HCT116 (cell line): ENCODE results near the gene PXN. TPM values are rescaled to one million over a fixed set of nuclear protein-coding genes. Genes with fewer than 3 reads are reported as not detected.

Source experiments
- ATAC-seq: fragments of 200-7000 bp; cut with Tn5 transposase; 2 replicates; pipeline ENCODE4 v1.9.1; 2020; ENCODE audit warnings: mild to moderate bottlenecking, moderate library complexity
- BruUV-seq: library from RNA; stranded (reverse); fragments of 400-500 nt; replicated peaks from 2 replicates; lab custom pipeline; 2021; lab: Mats Ljungman, UMichigan
- CTCF ChIA-PET: fragments of 300-600 bp; sonication (Branson Sonifier 250); formaldehyde crosslinking; loops from one replicate; lab custom pipeline; 2021; ENCODE audit warnings: antibody characterized with exemption; lab: Charles Lee
- POLR2A ChIA-PET: fragments of 300-600, 350-600 bp; sonication (Branson Sonifier 250); formaldehyde crosslinking; loops from one replicate; lab custom pipeline; 2021; ENCODE audit warnings: antibody characterized with exemption; lab: Charles Lee
- RAD21 ChIA-PET, 2 experiments: fragments of 300-600 bp; sonication (Branson Sonifier 250); formaldehyde crosslinking; loops; one replicate each; lab custom pipeline; 2023; ENCODE audit warnings: low total read pairs in 2 of 2; ENCODE audit not compliant: uncharacterized antibody in 2 of 2, unreplicated experiment in 2 of 2, low non-redundant PET in 1 of 2; lab: Charles Lee
- DNase-seq: peaks from one replicate; pipeline ENCODE4 v3.0.0-alpha.2; 2010; ENCODE audit warnings: low read depth, low spot score
- H2AFZ ChIP-seq: fragments of 200-600 bp; shearing (Covaris generic), sonication (generic); 2 replicates; pipeline ENCODE4 v1.6.1; 2017; ENCODE audit warnings: low read depth, mixed run types, mixed read lengths, antibody characterized with exemption, low read length; ENCODE audit not compliant: poor library complexity, severe bottlenecking
- H3K27ac ChIP-seq: 2 replicates; pipeline ENCODE4 v1.5.1; 2012; ENCODE audit warnings: low read depth, low read length
- H3K27me3 ChIP-seq: fragments of 200-600 bp; sonication (generic); 2 replicates; pipeline ENCODE4 v1.6.1; 2016; ENCODE audit warnings: mixed run types, low read length, mixed read lengths; ENCODE audit not compliant: insufficient read depth
- H3K36me3 ChIP-seq, 2 experiments: fragments of 200-500 bp in 1 of 2; fragments of 200-600 bp in 1 of 2; sonication (Bioruptor generic) in 1 of 2; sonication (generic) in 1 of 2; 2 replicates each; pipeline versions ENCODE4 v1.5.1 to v1.6.1; 2014 to 2016; ENCODE audit warnings: low read length in 2 of 2, inconsistent platforms in 1 of 2, mixed read lengths in 1 of 2, mixed run types in 1 of 2; ENCODE audit not compliant: insufficient read depth in 2 of 2, control insufficient read depth in 1 of 2
- H3K4me1 ChIP-seq, 2 experiments: fragments of 200-600 bp in 1 of 2; sonication (generic) in 1 of 2; 2 replicates each; pipeline versions ENCODE4 v1.5.1 to v1.6.1; 2012 to 2017; ENCODE audit warnings: low read length in 2 of 2, inconsistent platforms in 1 of 2, mild to moderate bottlenecking in 1 of 2, mixed read lengths in 1 of 2, mixed run types in 1 of 2, moderate library complexity in 1 of 2; ENCODE audit not compliant: insufficient read depth in 2 of 2, control insufficient read depth in 1 of 2
- H3K4me2 ChIP-seq: fragments of 200-600 bp; sonication (generic); 2 replicates; pipeline ENCODE4 v1.6.1; 2017; ENCODE audit warnings: mixed run types, low read length, mixed read lengths
- H3K4me3 ChIP-seq, 2 experiments: fragments of 200-600 bp in 1 of 2; sonication (generic) in 1 of 2; replicated peaks in 1 of 2; 2 replicates each; pipeline ENCODE4 v1.5.1; 2011 to 2016; ENCODE audit warnings: low read length in 2 of 2, control low read depth in 1 of 2, low read depth in 1 of 2, mild to moderate bottlenecking in 1 of 2, mixed read lengths in 1 of 2, mixed run types in 1 of 2
- H3K79me2 ChIP-seq: fragments of 200-600 bp; sonication (generic); 2 replicates; pipeline ENCODE4 v1.6.1; 2017; ENCODE audit warnings: mild to moderate bottlenecking, mixed run types, low read length, moderate library complexity, mixed read lengths; ENCODE audit not compliant: insufficient read depth
- H3K9ac ChIP-seq: fragments of 200-600 bp; sonication (generic); 2 replicates; pipeline ENCODE4 v1.6.1; 2016; ENCODE audit warnings: low read length, mixed read lengths
- H3K9me2 ChIP-seq: fragments of 200-600 bp; sonication (generic), shearing (Covaris generic); 2 replicates; pipeline ENCODE4 v1.6.1; 2017; ENCODE audit warnings: mixed run types, mild to moderate bottlenecking, moderate library complexity; ENCODE audit not compliant: insufficient read depth
- H3K9me3 ChIP-seq, 2 experiments: fragments of 200-500 bp in 1 of 2; fragments of 200-600 bp in 1 of 2; sonication (Bioruptor generic) in 1 of 2; sonication (generic) in 1 of 2; 2 replicates each; pipeline ENCODE4 v1.6.1; 2014 to 2017; ENCODE audit warnings: low read length in 2 of 2, mixed read lengths in 2 of 2, inconsistent platforms in 1 of 2, low read depth in 1 of 2, mild to moderate bottlenecking in 1 of 2, mixed run types in 1 of 2, moderate library complexity in 1 of 2; ENCODE audit not compliant: control insufficient read depth in 1 of 2, insufficient read depth in 1 of 2
- H4K20me1 ChIP-seq: fragments of 200-600 bp; sonication (generic), shearing (Covaris generic); 2 replicates; pipeline ENCODE4 v1.6.1; 2017; ENCODE audit warnings: mixed run types, mild to moderate bottlenecking, moderate library complexity; ENCODE audit not compliant: insufficient read depth
- CEBPB ChIP-seq: IDR thresholded peaks from 2 replicates; pipeline ENCODE4 v1.6.1; 2012; ENCODE audit warnings: low read depth
- CTCF ChIP-seq, 3 experiments: fragments of 200-600 bp in 1 of 3; sonication (generic) in 1 of 3; IDR thresholded peaks in 2 of 3; conservative IDR thresholded peaks in 1 of 3; 2 replicates each; pipeline ENCODE4 v1.5.1; 2012 to 2017; ENCODE audit warnings: low read depth in 2 of 3, low read length in 2 of 3, antibody characterized with exemption in 1 of 3, borderline replicate concordance in 1 of 3, control low read depth in 1 of 3, mild to moderate bottlenecking in 1 of 3, mixed read lengths in 1 of 3, mixed run types in 1 of 3, moderate library complexity in 1 of 3; ENCODE audit not compliant: insufficient read depth in 1 of 3
- EGR1 ChIP-seq: IDR thresholded peaks from 2 replicates; pipeline ENCODE4 v1.6.1; 2012; ENCODE audit warnings: low read depth
- EZH2phosphoT487 ChIP-seq: fragments of 200-600 bp; IDR thresholded peaks from 2 replicates; pipeline ENCODE4 v1.6.1; 2018; ENCODE audit warnings: antibody characterized with exemption, borderline replicate concordance
- FOSL1 ChIP-seq: IDR thresholded peaks from 2 replicates; pipeline ENCODE4 v1.6.1; 2012; ENCODE audit warnings: low read depth
- JUND ChIP-seq: IDR thresholded peaks from 2 replicates; pipeline ENCODE4 v1.6.1; 2012
- POLR2A ChIP-seq: IDR thresholded peaks from 2 replicates; pipeline ENCODE4 v1.7.0; 2011; ENCODE audit warnings: borderline replicate concordance; ENCODE audit not compliant: insufficient read depth, insufficient read length; ENCODE audit errors: extremely low read depth
- POLR2AphosphoS5 ChIP-seq: IDR thresholded peaks from 2 replicates; pipeline ENCODE4 v1.6.1; 2011; ENCODE audit warnings: mild to moderate bottlenecking, low read depth, low read length, moderate library complexity
- SIN3A ChIP-seq: IDR thresholded peaks from 2 replicates; pipeline ENCODE4 v1.6.1; 2012; ENCODE audit warnings: low read depth
- SP1 ChIP-seq: IDR thresholded peaks from 2 replicates; pipeline ENCODE4 v1.6.1; 2012; ENCODE audit warnings: low read depth
- YY1 ChIP-seq: IDR thresholded peaks from 2 replicates; pipeline ENCODE4 v1.6.1; 2011; ENCODE audit warnings: low read length, low read depth, moderate library complexity, mild to moderate bottlenecking; ENCODE audit not compliant: insufficient replicate concordance; ENCODE audit errors: extremely low read depth
- ZBTB33 ChIP-seq: IDR thresholded peaks from 2 replicates; pipeline ENCODE4 v1.6.1; 2011; ENCODE audit warnings: mild to moderate bottlenecking, low read length, moderate library complexity; ENCODE audit not compliant: insufficient replicate concordance; ENCODE audit errors: extremely low read depth
- ZFX ChIP-seq: fragments of 450-650 bp; IDR thresholded peaks from 2 replicates; pipeline ENCODE4 v1.6.1; 2017
- ZNF274 ChIP-seq: fragments of 200-500 bp; sonication (Bioruptor generic); IDR thresholded peaks from 2 replicates; pipeline ENCODE4 v1.6.1; 2014; ENCODE audit warnings: mild to moderate bottlenecking, low read depth, low read length, inconsistent platforms
- intact Hi-C: fragments of 100-400 bp; cut with micrococcal nuclease; formaldehyde crosslinking; loops from 2 replicates; pipeline ENCODE4 v1.10.0; 2022
- total RNA-seq: library from RNA; stranded (reverse); gene quantifications from one replicate; pipeline ENCODE4 v1.2.1, GENCODE V29; 2021; ENCODE audit not compliant: unreplicated experiment

Gene PXN
- total RNA-seq, 1 experiment from 2014 or later: 211 TPM

DNA sequence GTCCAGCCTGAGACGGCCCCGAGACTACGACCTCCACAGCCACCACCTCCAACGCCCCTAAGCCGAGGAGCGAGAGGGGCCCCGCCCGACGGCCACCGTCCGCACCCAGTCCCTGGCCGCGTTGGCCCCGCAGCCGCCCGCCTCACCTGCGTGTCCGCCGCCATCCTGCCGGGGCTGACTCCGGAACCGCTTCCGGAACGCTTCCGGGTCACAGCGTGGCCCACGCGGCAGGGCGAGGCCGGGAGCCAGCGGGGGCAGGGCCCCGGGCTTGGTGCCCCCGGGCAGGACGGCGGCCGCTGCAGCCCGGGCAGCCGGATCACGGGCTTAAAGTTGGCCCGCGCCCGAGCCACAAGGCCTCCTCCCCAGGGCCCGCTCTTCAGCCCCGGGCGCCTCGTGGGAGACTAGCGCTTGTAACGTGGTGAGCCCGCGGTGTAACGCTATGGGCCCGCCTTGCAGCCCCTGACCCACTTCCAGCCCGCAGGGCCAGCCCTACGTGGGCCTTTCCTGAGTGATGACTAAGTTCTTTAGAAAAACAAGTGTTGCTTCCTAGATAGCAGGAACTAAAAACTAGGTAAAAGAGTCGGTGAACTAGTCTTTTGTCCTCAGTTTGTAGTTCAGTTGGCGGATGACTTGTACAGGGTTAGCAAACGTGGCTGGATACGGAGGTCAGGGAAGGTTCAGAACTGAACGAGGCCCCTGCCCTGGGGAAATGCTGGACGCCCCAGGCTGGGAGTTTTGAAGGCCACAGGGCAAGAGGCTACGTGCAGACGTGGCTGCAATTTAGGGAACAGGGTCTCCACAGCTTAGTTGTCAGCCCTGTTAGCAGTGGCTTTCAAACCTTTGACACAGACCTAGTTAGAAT, 70.8 kb downstream of the PXN start, which contains the start of gene GCN1:
GCN1 (minus strand) TSS at position 182 of the 862 bp plus-strand sequence; CDS start at position 164, 18 bp downstream.
- no peaks in the 10 kb centered on the region for H3K9me3 ChIP-seq
- no peaks in the 10 kb centered on the region for H3K9me2 ChIP-seq
- H2AFZ ChIP-seq: no peak within 1 kb of the TSS
- BruUV-seq: TSS peak; percentile 97
- H3K79me2 ChIP-seq: peaks cover 84% of the 10 kb centered on the region
- H3K9ac ChIP-seq: peak within 1 kb of the TSS; percentile 86
- no peaks in the 10 kb centered on the region for H3K27me3 ChIP-seq
- H3K4me1 ChIP-seq: peaks cover 23 to 53% of the 10 kb centered on the region in 2 experiments; a peak in 3 of 4 replicates
- ChIA-PET RAD21 (no interaction called here), CTCF (no interaction called here), POLR2A (no interaction called here)
- peak within 1 kb of the TSS; percentile 63 to 83 for H3K4me3 ChIP-seq
- intact Hi-C loops: no loop called here
- peak; percentile 47 for DNase-seq
- peak within 1 kb of the TSS; percentile 90 for H3K4me2 ChIP-seq
- TF ChIP-seq SP1 (no peak), FOSL1 (no peak), CTCF (IDR thresholded peaks at IDR 0.05 in 2 of 3, conservative IDR thresholded peaks at IDR 0.05 in 1 of 3; ENCODE audit: borderline replicate concordance in 1 of 3, insufficient read depth in 1 of 3, low read depth in 2 of 3, low read length in 2 of 3) (no peak), CEBPB (no peak), ZBTB33 (peak; percentile 59), POLR2A (peak; percentile 89), SIN3A (no peak), POLR2AphosphoS5 (peak; percentile 93), JUND (no peak), ZNF274 (no peak), ZFX (peak; percentile 95), EZH2phosphoT487 (no peak), YY1 (peak; percentile 94), EGR1 (no peak)
- peak; percentile 68 for ATAC-seq
- peaks cover 19% of the 10 kb centered on the region for H4K20me1 ChIP-seq
- H3K36me3 ChIP-seq: peaks cover 32 to 51% of the 10 kb centered on the region in 2 experiments
- H3K27ac ChIP-seq: peak within 1 kb of the TSS; percentile 86
